GM18873 (cell line): ENCODE measurements around the gene ZNF19.

ENCODE experiments used
- ATAC-seq: cut with Tn5 transposase; IDR thresholded peaks from one replicate; pipeline ENCODE4 v1.9.1; 2021; ENCODE audit warnings: mild to moderate bottlenecking, moderate library complexity, moderate number of reproducible peaks; ENCODE audit not compliant: unreplicated experiment, low FRiP score

Gene ZNF19

GRCh38 chr16:71448274-71448866 lies 40.8 kb downstream of the ZNF19 start:
- no peak for ATAC-seq

- ATAC-seq = no peak
Measured at GRCh38 chr16:71443714-71444113, 45.4 kb downstream of the ZNF19 start.

- ATAC-seq = no peak
Measured at GRCh38 chr16:71442051-71442440, 47.1 kb downstream of the ZNF19 start, which contains the start of gene TLE7. TSS of gene TLE7 (minus strand) at chr16:71442054. CDS start at chr16:71433324, 8,730 bp downstream.

- ATAC-seq = no peak
Measured at GRCh38 chr16:71441348-71442050, 47.6 kb downstream of the ZNF19 start.

GRCh38 chr16:71440669-71441347 lies 48.3 kb downstream of the ZNF19 start:
- no peak for ATAC-seq

- ATAC-seq = no peak
Measured at GRCh38 chr16:71439523-71439922, 49.6 kb downstream of the ZNF19 start.

GRCh38 chr16:71436473-71436872 lies 52.7 kb downstream of the ZNF19 start:
- no peak for ATAC-seq

- ATAC-seq = no peak
Measured at GRCh38 chr16:71432906-71433305, 56.2 kb downstream of the ZNF19 start.

GRCh38 chr16:71431991-71432390 lies 57.1 kb downstream of the ZNF19 start:
- no peak for ATAC-seq

- no peak for ATAC-seq
Measured at GRCh38 chr16:71431176-71431575, 57.9 kb downstream of the ZNF19 start.

GRCh38 chr16:71430744-71431143 lies 58.4 kb downstream of the ZNF19 start:
- ATAC-seq = no peak

- no peak for ATAC-seq
Measured at GRCh38 chr16:71429581-71429980, 59.5 kb downstream of the ZNF19 start.

GRCh38 chr16:71428883-71429282 lies 60.2 kb downstream of the ZNF19 start:
- no peak for ATAC-seq

GRCh38 chr16:71428385-71428784 lies 60.7 kb downstream of the ZNF19 start:
- no peak for ATAC-seq

- ATAC-seq = no peak
Measured at GRCh38 chr16:71426880-71427615, 62.1 kb downstream of the ZNF19 start.

- ATAC-seq = no peak
Measured at GRCh38 chr16:71426069-71426879, 62.9 kb downstream of the ZNF19 start.

GRCh38 chr16:71425746-71426068 lies 63.4 kb downstream of the ZNF19 start:
- ATAC-seq = no peak

- no peak for ATAC-seq
Measured at GRCh38 chr16:71424626-71425025, 64.5 kb downstream of the ZNF19 start.

- ATAC-seq = no peak
Measured at GRCh38 chr16:71423865-71424264, 65.3 kb downstream of the ZNF19 start.
